Activated CD4-positive, alpha-beta T cell treated with anti-CD3 and anti-CD28 coated beads, Interleukin-2, amount 10 ng/mL, durations not matched to agents 24 days and 14 days (primary cell): Measurements from ENCODE around the gene ANKIB1. TPM values are rescaled to one million over a fixed set of nuclear protein-coding genes. Genes with fewer than 3 reads are reported as not detected.

Experiments
- DNase-seq: peaks from one replicate; pipeline ENCODE4 v3.0.0; 2022
- H3K27ac Mint-ChIP-seq: one replicate; pipeline ENCODE4 v1.8.0; 2022; ENCODE audit warnings: mild to moderate bottlenecking, mixed read lengths
- H3K27me3 Mint-ChIP-seq: one replicate; pipeline ENCODE4 v1.8.0; 2022; ENCODE audit warnings: mixed read lengths
- H3K36me3 Mint-ChIP-seq: one replicate; pipeline ENCODE4 v1.8.0; 2022; ENCODE audit warnings: low read depth, mild to moderate bottlenecking, mixed read lengths
- H3K4me1 Mint-ChIP-seq: one replicate; pipeline ENCODE4 v1.8.0; 2021; ENCODE audit warnings: mixed read lengths
- H3K4me3 Mint-ChIP-seq: one replicate; pipeline ENCODE4 v1.8.0; 2022; ENCODE audit warnings: mild to moderate bottlenecking, moderate library complexity, mixed read lengths
- H3K9me3 Mint-ChIP-seq: one replicate; pipeline ENCODE4 v1.8.0; 2021; ENCODE audit warnings: mixed read lengths
- intact Hi-C: fragments of 100-400 bp; cut with micrococcal nuclease; formaldehyde crosslinking; loops from one replicate; pipeline ENCODE4 v1.15.1; 2023
- total RNA-seq: library from RNA; stranded (reverse); gene quantifications from 2 replicates; pipeline ENCODE4 v1.2.3, GENCODE V29; 2022

Gene ANKIB1
- total RNA-seq, 1 donor from 2014 or later, result 54.3 TPM

DNA sequence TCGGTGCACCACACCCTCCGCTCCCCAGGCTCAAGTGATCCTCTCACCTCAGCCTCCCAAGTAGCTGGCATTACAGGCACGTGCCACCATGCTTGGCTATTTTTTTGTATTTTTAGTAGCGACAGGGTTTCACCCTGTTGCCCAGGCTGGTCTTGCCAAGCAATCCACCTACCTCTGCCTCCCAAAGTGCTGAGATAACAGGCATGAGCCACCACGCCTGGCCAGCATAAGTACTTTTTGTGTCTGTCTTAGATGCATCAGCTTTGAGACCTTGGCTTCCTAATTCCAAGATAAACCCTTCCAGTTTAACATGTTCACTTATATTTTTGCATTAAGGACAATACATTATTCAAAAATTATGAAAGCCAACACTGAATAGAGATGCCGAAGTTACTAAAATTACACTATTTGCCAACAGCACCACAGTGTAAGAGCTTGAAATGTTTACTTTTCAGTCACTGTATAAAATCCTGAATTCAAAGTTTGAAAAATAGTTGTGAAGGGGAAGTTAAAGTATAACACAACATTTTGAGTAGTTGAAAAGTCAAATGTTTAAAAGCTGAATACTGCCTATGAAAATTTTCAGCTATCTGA is 36.5 kb downstream of the ANKIB1 start:
- no peaks in the 10 kb centered on the region for H3K9me3 Mint-ChIP-seq
- H3K27ac Mint-ChIP-seq, result no peak overlapping the region
- no peaks in the 10 kb centered on the region for H3K4me1 Mint-ChIP-seq
- no peaks in the 10 kb centered on the region for H3K27me3 Mint-ChIP-seq
- H3K4me3 Mint-ChIP-seq, result no peak overlapping the region
- DNase-seq, result no peak
- H3K36me3 Mint-ChIP-seq, result peaks cover 16% of the 10 kb centered on the region
- intact Hi-C loops, result no loop called here

DNA sequence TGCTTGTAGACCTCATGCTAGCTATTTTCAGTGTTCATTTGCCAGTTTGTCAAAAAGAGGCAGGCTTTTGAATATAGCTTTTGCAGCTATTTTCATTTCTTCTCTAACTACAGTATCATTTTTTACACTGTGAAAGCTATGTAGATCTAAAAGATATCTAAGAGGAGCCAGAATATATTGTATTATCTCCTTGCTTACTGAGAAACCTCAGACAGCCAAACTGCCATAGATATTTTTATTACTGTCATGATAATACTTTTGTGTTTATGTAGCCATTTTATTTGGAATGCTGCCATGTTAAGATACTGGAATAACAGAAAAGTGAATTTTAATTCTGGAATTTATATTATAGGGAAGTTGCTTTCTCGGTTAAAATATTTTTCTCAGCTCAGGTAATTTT is 37.2 kb downstream of the ANKIB1 start:
- Mint-ChIP-seq H3K36me3 (peaks cover 14% of the 10 kb centered on the region), H3K9me3 (no peaks in the 10 kb centered on the region), H3K27me3 (no peaks in the 10 kb centered on the region), H3K4me1 (no peaks in the 10 kb centered on the region), H3K4me3 (no peak overlapping the region), H3K27ac (no peak overlapping the region)
- no peak for DNase-seq
- intact Hi-C loops, result no loop called here

- no peaks in the 10 kb centered on the region for H3K9me3 Mint-ChIP-seq
- DNase-seq, result no peak
- H3K27me3 Mint-ChIP-seq, result no peaks in the 10 kb centered on the region
- intact Hi-C loops, result no loop called here
- H3K4me1 Mint-ChIP-seq, result peaks cover 12% of the 10 kb centered on the region
- H3K4me3 Mint-ChIP-seq, result no peak overlapping the region
- H3K36me3 Mint-ChIP-seq, result no peaks in the 10 kb centered on the region
- no peak overlapping the region for H3K27ac Mint-ChIP-seq
Observed at GRCh38 chr7:92289321-92289720, 43.5 kb downstream of the ANKIB1 start.

DNA sequence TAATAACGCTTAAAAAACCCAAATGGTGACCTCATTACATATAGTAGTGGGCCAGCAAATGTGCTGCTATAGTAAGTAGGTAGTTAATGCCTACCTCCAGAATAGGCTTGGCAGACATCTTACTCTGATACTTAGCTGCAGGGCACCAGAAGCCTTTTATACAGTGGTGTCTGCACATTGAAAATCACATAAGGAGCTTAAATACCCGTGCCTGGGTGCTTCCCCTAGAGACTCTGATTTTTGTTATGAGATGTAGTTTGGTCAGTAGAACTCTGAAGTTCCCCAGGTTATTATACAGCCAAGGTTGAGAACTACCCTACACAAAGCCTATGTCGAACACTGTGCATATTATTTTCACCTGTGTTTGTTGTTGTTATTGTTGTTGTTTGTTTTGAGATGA is 47.2 kb downstream of the ANKIB1 start:
- DNase-seq, result no peak
- intact Hi-C loops, result no loop called here
- Mint-ChIP-seq H3K27ac (no peak overlapping the region), H3K4me3 (no peak overlapping the region), H3K27me3 (no peaks in the 10 kb centered on the region), H3K9me3 (no peaks in the 10 kb centered on the region), H3K36me3 (peaks cover 8% of the 10 kb centered on the region), H3K4me1 (peaks cover 12% of the 10 kb centered on the region)

GRCh38 chr7:92293896-92294590 is 48.3 kb downstream of the ANKIB1 start:
- Mint-ChIP-seq H3K4me1 (peaks cover 12% of the 10 kb centered on the region), H3K27me3 (no peaks in the 10 kb centered on the region), H3K36me3 (peaks cover 12% of the 10 kb centered on the region), H3K27ac (no peak overlapping the region), H3K9me3 (no peaks in the 10 kb centered on the region), H3K4me3 (peak overlapping the region; percentile 46)
- no peak for DNase-seq
- intact Hi-C loops, result no loop called here

GRCh38 chr7:92295391-92295790 is 49.6 kb downstream of the ANKIB1 start:
- no peaks in the 10 kb centered on the region for H3K9me3 Mint-ChIP-seq
- intact Hi-C loops, result no loop called here
- peaks cover 13% of the 10 kb centered on the region for H3K36me3 Mint-ChIP-seq
- H3K27ac Mint-ChIP-seq, result no peak overlapping the region
- no peak overlapping the region for H3K4me3 Mint-ChIP-seq
- H3K27me3 Mint-ChIP-seq, result no peaks in the 10 kb centered on the region
- H3K4me1 Mint-ChIP-seq, result peaks cover 10% of the 10 kb centered on the region
- DNase-seq, result no peak

DNA sequence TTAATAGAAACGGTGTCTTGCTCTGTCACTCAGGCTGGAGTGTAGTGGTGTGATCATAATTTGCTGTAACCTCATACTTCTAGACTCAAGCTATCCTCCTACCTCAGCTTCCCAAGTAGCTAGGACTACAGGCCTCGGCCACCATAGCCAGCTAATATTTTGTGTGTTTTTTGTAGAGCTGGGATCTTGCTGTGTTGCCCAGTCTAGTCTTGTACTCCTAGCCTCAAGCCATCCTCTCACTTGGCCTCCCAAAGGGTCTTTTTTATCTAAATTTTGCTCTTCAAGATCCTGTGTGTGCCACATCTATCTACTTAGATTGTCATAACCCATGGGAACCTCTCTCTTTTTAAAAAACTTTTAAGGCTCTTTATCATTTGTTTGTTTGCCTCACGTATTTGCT is 50.5 kb downstream of the ANKIB1 start:
- Mint-ChIP-seq H3K9me3 (no peaks in the 10 kb centered on the region), H3K27me3 (no peaks in the 10 kb centered on the region), H3K27ac (no peak overlapping the region), H3K36me3 (peaks cover 20% of the 10 kb centered on the region), H3K4me3 (no peak overlapping the region), H3K4me1 (peaks cover 10% of the 10 kb centered on the region)
- DNase-seq, result no peak
- intact Hi-C loops, result no loop called here

DNA sequence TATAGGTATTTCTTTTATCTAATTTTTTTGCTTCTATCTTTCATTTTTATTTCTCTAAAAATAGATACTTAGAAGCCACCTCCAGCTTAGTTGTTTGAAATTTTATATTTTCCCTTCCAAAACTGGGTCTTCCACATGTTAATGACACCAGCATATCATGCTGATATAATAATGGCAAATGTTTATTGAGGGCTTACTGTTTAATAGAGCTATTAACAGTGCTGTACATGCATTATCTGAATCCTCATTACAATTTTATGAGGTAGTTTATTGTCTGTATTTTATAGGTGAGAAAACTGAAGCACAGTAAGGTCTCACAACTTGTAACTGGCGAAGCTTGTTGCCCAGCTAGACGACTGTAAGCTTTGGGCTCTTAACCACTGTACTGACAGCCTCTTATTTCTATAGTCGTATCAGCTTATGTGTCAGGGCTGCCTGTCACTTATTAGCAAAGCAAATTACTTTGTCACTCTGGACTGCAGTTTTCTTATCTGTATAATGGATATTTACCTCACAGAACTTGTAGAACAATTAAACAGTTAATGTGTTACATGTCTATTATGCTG is 51.2 kb downstream of the ANKIB1 start:
- H3K4me1 Mint-ChIP-seq, result peaks cover 9% of the 10 kb centered on the region
- H3K27me3 Mint-ChIP-seq, result no peaks in the 10 kb centered on the region
- no peak overlapping the region for H3K4me3 Mint-ChIP-seq
- no peak overlapping the region for H3K27ac Mint-ChIP-seq
- no peak for DNase-seq
- intact Hi-C loops, result no loop called here
- H3K36me3 Mint-ChIP-seq, result peaks cover 21% of the 10 kb centered on the region
- H3K9me3 Mint-ChIP-seq, result no peaks in the 10 kb centered on the region

GRCh38 chr7:92297736-92298135 is 52.0 kb downstream of the ANKIB1 start:
- intact Hi-C loops, result no loop called here
- H3K4me3 Mint-ChIP-seq, result no peak overlapping the region
- H3K4me1 Mint-ChIP-seq, result peaks cover 8% of the 10 kb centered on the region
- H3K9me3 Mint-ChIP-seq, result no peaks in the 10 kb centered on the region
- no peak overlapping the region for H3K27ac Mint-ChIP-seq
- H3K36me3 Mint-ChIP-seq, result peaks cover 22% of the 10 kb centered on the region
- no peaks in the 10 kb centered on the region for H3K27me3 Mint-ChIP-seq
- no peak for DNase-seq

DNA sequence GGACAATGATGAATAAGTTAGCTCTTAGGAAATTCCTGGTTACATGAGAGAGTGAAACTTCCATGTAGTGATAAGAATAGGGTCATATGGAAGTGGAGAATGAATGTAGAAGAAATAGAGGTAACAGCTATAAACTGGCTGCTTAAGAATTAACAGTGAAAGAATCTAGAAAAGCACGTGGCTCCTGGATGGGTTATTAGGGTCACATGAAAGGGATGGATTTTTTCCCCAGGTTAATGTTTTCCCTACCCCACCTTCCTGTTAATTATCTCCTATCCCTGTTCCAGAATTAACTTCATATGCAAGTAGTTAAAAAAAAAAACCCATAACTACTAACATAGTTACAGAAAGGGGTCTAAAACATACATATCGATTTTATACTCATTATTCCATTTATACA is 58.0 kb downstream of the ANKIB1 start:
- H3K36me3 Mint-ChIP-seq, result peaks cover 23% of the 10 kb centered on the region
- no peaks in the 10 kb centered on the region for H3K4me1 Mint-ChIP-seq
- DNase-seq, result no peak
- no peaks in the 10 kb centered on the region for H3K27me3 Mint-ChIP-seq
- H3K27ac Mint-ChIP-seq, result no peak overlapping the region
- intact Hi-C loops, result no loop called here
- no peak overlapping the region for H3K4me3 Mint-ChIP-seq
- no peaks in the 10 kb centered on the region for H3K9me3 Mint-ChIP-seq

DNA sequence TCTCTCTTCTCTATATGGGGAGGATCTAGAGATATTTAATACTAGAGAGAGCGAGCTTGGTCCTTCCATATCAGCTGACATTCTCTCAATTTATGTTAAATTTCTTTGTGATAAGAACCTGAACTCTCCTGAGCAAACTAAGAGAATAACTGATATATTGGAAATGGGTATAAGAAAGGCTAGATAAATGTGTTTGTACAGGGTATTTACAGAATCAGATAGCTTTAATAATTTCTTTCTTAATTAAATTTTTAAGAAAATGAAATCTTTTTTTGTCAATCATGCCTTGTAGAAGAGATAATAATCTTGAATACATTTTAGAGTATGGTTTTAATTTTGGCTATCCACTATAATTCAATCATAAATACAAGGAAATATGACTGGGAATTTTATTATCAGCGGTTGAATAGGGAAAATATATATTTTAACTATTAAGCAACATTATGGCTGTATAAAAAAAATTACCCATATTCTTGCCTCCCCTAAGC is 58.7 kb downstream of the ANKIB1 start:
- no peaks in the 10 kb centered on the region for H3K9me3 Mint-ChIP-seq
- no peaks in the 10 kb centered on the region for H3K4me1 Mint-ChIP-seq
- H3K4me3 Mint-ChIP-seq, result no peak overlapping the region
- intact Hi-C loops, result no loop called here
- no peak for DNase-seq
- no peak overlapping the region for H3K27ac Mint-ChIP-seq
- H3K36me3 Mint-ChIP-seq, result peaks cover 18% of the 10 kb centered on the region
- H3K27me3 Mint-ChIP-seq, result no peaks in the 10 kb centered on the region

DNA sequence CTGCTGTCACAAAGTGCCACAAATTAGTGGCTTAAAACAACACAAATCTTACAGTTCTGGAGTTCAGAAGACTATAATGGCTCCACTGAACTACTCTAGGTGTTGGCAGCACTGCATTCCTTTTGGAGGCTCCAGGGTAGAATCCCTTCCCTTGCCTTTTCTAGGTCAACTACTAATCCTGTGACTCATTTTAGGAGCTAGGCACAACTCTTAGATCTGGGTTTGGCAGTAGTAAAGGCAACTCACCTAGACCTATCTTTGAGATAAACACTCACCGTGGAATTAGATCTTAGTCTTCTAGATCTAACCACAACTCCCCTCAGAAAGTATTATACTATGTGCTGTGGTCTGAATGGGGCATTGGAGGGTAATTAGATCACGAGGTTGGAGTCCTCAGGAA is 60.4 kb downstream of the ANKIB1 start:
- Mint-ChIP-seq H3K36me3 (peaks cover 13% of the 10 kb centered on the region), H3K4me1 (no peaks in the 10 kb centered on the region)

GRCh38 chr7:92313055-92313454 is 67.3 kb downstream of the ANKIB1 start:
- H3K4me1 Mint-ChIP-seq, result no peaks in the 10 kb centered on the region
- peaks cover 5% of the 10 kb centered on the region for H3K36me3 Mint-ChIP-seq
- no peaks in the 10 kb centered on the region for H3K27me3 Mint-ChIP-seq
- no peaks in the 10 kb centered on the region for H3K9me3 Mint-ChIP-seq
- intact Hi-C loops, result no loop called here
- no peak overlapping the region for H3K27ac Mint-ChIP-seq
- H3K4me3 Mint-ChIP-seq, result no peak overlapping the region
- DNase-seq, result no peak

More for the DNA sequence above, 60.4 kb downstream of the ANKIB1 start:
- intact Hi-C loops, result no loop called here
- no peak overlapping the region for H3K4me3 Mint-ChIP-seq
- no peak for DNase-seq
- no peak overlapping the region for H3K27ac Mint-ChIP-seq
- no peaks in the 10 kb centered on the region for H3K9me3 Mint-ChIP-seq
- no peaks in the 10 kb centered on the region for H3K27me3 Mint-ChIP-seq

DNA sequence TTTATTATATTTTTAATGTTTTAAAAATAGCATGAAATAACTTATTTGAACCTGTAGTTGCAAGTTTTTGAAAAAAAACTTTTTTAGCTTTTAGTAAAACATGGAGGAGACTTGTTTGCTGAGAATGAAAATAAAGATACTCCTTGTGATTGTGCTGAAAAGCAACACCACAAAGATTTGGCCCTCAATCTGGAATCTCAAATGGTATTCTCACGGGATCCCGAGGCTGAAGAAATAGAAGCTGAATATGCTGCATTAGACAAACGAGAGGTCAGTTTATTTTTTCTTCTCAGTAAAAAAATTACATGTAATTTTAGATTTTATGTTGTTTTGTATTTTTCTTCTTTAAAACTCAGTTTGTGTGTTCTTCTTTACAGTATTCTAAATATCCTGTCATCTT is 73.5 kb downstream of the ANKIB1 start:
- H3K4me3 Mint-ChIP-seq, result no peak overlapping the region
- H3K27ac Mint-ChIP-seq, result no peak overlapping the region
- H3K36me3 Mint-ChIP-seq, result peaks cover 14% of the 10 kb centered on the region
- no peaks in the 10 kb centered on the region for H3K27me3 Mint-ChIP-seq
- no peaks in the 10 kb centered on the region for H3K9me3 Mint-ChIP-seq
- DNase-seq, result no peak
- H3K4me1 Mint-ChIP-seq, result peaks cover 3% of the 10 kb centered on the region
- intact Hi-C loops, result no loop called here
